GM23338 (cell line): Measurements from ENCODE around the gene COL25A1. TPM values are rescaled to one million over a fixed set of nuclear protein-coding genes. Genes with fewer than 3 reads are reported as not detected.

Experiments
- ATAC-seq: fragments of 200-7000 bp; cut with Tn5 transposase; 3 replicates; pipeline ENCODE4 v1.9.1; 2020
- DNase-seq: peaks from one replicate; pipeline ENCODE4 v3.0.0-alpha.2; 2015; ENCODE audit warnings: low spot score
- H2AFZ ChIP-seq: fragments of 200-600 bp; sonication (generic); 2 replicates; pipeline ENCODE4 v1.8.0; 2016; ENCODE audit warnings: antibody characterized with exemption, mild to moderate bottlenecking, moderate library complexity
- H3F3A ChIP-seq: fragments of 200-600 bp; sonication (generic); replicated peaks from 2 replicates; pipeline ENCODE4 v1.8.0; 2017; ENCODE audit warnings: antibody characterized with exemption, mixed run types, low read depth
- H3K27ac ChIP-seq: fragments of 200-600 bp; sonication (generic); 2 replicates; pipeline ENCODE4 v1.6.1; 2016; ENCODE audit warnings: low read depth
- H3K27me3 ChIP-seq: fragments of 200-600 bp; sonication (generic); 2 replicates; pipeline ENCODE4 v1.8.0; 2016; ENCODE audit warnings: mild to moderate bottlenecking, mixed run types, moderate library complexity; ENCODE audit not compliant: insufficient read depth
- H3K36me3 ChIP-seq: fragments of 200-600 bp; sonication (generic); 2 replicates; pipeline ENCODE4 v1.8.0; 2016; ENCODE audit warnings: mild to moderate bottlenecking; ENCODE audit not compliant: insufficient read depth
- H3K4me1 ChIP-seq: fragments of 200-600 bp; sonication (generic); 2 replicates; pipeline ENCODE4 v1.8.0; 2016; ENCODE audit warnings: mild to moderate bottlenecking, moderate library complexity; ENCODE audit not compliant: insufficient read depth
- H3K4me2 ChIP-seq: fragments of 200-600 bp; sonication (generic); 2 replicates; pipeline ENCODE4 v1.7.1; 2017; ENCODE audit warnings: mixed run types
- H3K4me3 ChIP-seq: fragments of 200-600 bp; sonication (generic); 2 replicates; pipeline ENCODE4 v1.6.1; 2016; ENCODE audit warnings: mixed run types
- H3K79me2 ChIP-seq: fragments of 200-600 bp; sonication (generic); replicated peaks from 2 replicates; pipeline ENCODE4 v1.8.0; 2017; ENCODE audit warnings: mild to moderate bottlenecking; ENCODE audit not compliant: insufficient read depth
- H3K9me2 ChIP-seq: fragments of 200-600 bp; sonication (generic); 2 replicates; pipeline ENCODE4 v1.8.0; 2017; ENCODE audit not compliant: insufficient read depth
- H4K20me1 ChIP-seq: fragments of 200-600 bp; sonication (generic); replicated peaks from 2 replicates; pipeline ENCODE4 v1.8.0; 2017; ENCODE audit warnings: mild to moderate bottlenecking; ENCODE audit not compliant: insufficient read depth
- H3K27ac Mint-ChIP-seq: 2 replicates; pipeline ENCODE4 v1.8.0; 2020; ENCODE audit warnings: inconsistent platforms, mild to moderate bottlenecking, moderate library complexity, mixed read lengths
- H3K27me3 Mint-ChIP-seq: 3 replicates; pipeline ENCODE4 v1.8.0; 2022; ENCODE audit warnings: low read depth, mild to moderate bottlenecking, moderate library complexity, mixed read lengths, inconsistent platforms; ENCODE audit not compliant: insufficient read depth, poor library complexity
- H3K36me3 Mint-ChIP-seq: 3 replicates; pipeline ENCODE4 v1.8.0; 2021; ENCODE audit warnings: low read depth, mild to moderate bottlenecking, inconsistent platforms, moderate library complexity, mixed read lengths
- H3K4me1 Mint-ChIP-seq: 3 replicates; pipeline ENCODE4 v1.8.0; 2020; ENCODE audit warnings: mild to moderate bottlenecking, inconsistent platforms, mixed read lengths
- H3K4me3 Mint-ChIP-seq: 3 replicates; pipeline ENCODE4 v1.8.0; 2021; ENCODE audit warnings: moderate library complexity, mild to moderate bottlenecking, inconsistent platforms, mixed read lengths
- H3K9me3 Mint-ChIP-seq: 3 replicates; pipeline ENCODE4 v1.8.0; 2020; ENCODE audit warnings: moderate library complexity, mild to moderate bottlenecking, inconsistent platforms, mixed read lengths
- EZH2phosphoT487 ChIP-seq: fragments of 200-600 bp; sonication (generic); IDR thresholded peaks from one replicate; pipeline ENCODE4 v1.8.1; 2018; ENCODE audit warnings: antibody characterized with exemption; ENCODE audit not compliant: unreplicated experiment
- JUNB ChIP-seq: IDR thresholded peaks from one replicate; pipeline ENCODE4 v1.6.1; 2016; ENCODE audit warnings: antibody characterized with exemption; ENCODE audit not compliant: unreplicated experiment
- NANOG ChIP-seq: IDR thresholded peaks from 2 replicates; pipeline ENCODE4 v1.6.1; 2016; ENCODE audit warnings: antibody characterized with exemption, borderline replicate concordance
- ZNF331 ChIP-seq: fragments of 250-450 bp; sonication (Bioruptor Pico); IDR thresholded peaks from 2 replicates; pipeline ENCODE4 v1.5.0; 2020; ENCODE audit warnings: low read depth, mild to moderate bottlenecking, moderate library complexity
- ZNF462 ChIP-seq: fragments of 250-450 bp; sonication (Bioruptor Pico); IDR thresholded peaks from 2 replicates; pipeline ENCODE4 v1.5.0; 2020; ENCODE audit warnings: mild to moderate bottlenecking, moderate library complexity
- polyA plus RNA-seq: library from polyadenylated mRNA; unstranded; fragments of >200 nt; fragmentation: Nextera tagmentation; extraction: Ambion mirVana; gene quantifications from 2 replicates; pipeline ENCODE4 v1.2.1, GENCODE V29; 2016
- total RNA-seq: library from RNA; depleted of rRNA; stranded (reverse); fragments of >200 nt; shearing (Covaris generic); gene quantifications from 2 replicates; pipeline ENCODE4 v1.2.3, GENCODE V29; 2014
- TF ChIP-seq, protein P1 (sequence below): IDR thresholded peaks from one replicate; pipeline ENCODE4 v1.6.1; 2018; ENCODE audit warnings: antibody characterized with exemption; ENCODE audit not compliant: unreplicated experiment
- TF ChIP-seq, protein P2 (sequence below): IDR thresholded peaks from 2 replicates; pipeline ENCODE4 v1.6.1; 2016; ENCODE audit warnings: antibody characterized with exemption

The COL25A1 gene
- total and polyA plus RNA-seq, 2 experiments from 2014 or later: 3.9 to 5.6 TPM

- Histone ChIP-seq H2AFZ (no peak overlapping the region), H3K4me2 (no peak overlapping the region), H3K4me3 (no peak overlapping the region), H3K4me1 (no peaks in the 10 kb centered on the region), H3K27ac (no peak overlapping the region), H4K20me1 (no peaks in the 10 kb centered on the region), H3K9me2 (no peaks in the 10 kb centered on the region), H3F3A (no peaks in the 10 kb centered on the region), H3K27me3 (no peaks in the 10 kb centered on the region), H3K36me3 (no peaks in the 10 kb centered on the region), H3K79me2 (no peaks in the 10 kb centered on the region)
- no peak for DNase-seq
- H3K36me3 Mint-ChIP-seq: no peaks in the 10 kb centered on the region
- H3K27me3 Mint-ChIP-seq: no peaks in the 10 kb centered on the region
- H3K9me3 Mint-ChIP-seq: no peaks in the 10 kb centered on the region
- no peak overlapping the region for H3K4me3 Mint-ChIP-seq
- H3K4me1 Mint-ChIP-seq: peaks cover 2% of the 10 kb centered on the region; the same call in 2 of the 3 replicates
- TF ChIP-seq, protein P1, sequence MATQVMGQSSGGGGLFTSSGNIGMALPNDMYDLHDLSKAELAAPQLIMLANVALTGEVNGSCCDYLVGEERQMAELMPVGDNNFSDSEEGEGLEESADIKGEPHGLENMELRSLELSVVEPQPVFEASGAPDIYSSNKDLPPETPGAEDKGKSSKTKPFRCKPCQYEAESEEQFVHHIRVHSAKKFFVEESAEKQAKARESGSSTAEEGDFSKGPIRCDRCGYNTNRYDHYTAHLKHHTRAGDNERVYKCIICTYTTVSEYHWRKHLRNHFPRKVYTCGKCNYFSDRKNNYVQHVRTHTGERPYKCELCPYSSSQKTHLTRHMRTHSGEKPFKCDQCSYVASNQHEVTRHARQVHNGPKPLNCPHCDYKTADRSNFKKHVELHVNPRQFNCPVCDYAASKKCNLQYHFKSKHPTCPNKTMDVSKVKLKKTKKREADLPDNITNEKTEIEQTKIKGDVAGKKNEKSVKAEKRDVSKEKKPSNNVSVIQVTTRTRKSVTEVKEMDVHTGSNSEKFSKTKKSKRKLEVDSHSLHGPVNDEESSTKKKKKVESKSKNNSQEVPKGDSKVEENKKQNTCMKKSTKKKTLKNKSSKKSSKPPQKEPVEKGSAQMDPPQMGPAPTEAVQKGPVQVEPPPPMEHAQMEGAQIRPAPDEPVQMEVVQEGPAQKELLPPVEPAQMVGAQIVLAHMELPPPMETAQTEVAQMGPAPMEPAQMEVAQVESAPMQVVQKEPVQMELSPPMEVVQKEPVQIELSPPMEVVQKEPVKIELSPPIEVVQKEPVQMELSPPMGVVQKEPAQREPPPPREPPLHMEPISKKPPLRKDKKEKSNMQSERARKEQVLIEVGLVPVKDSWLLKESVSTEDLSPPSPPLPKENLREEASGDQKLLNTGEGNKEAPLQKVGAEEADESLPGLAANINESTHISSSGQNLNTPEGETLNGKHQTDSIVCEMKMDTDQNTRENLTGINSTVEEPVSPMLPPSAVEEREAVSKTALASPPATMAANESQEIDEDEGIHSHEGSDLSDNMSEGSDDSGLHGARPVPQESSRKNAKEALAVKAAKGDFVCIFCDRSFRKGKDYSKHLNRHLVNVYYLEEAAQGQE: no peak
- TF ChIP-seq NANOG (no peak), EZH2phosphoT487 (no peak), JUNB (no peak)
- TF ChIP-seq, protein P2, sequence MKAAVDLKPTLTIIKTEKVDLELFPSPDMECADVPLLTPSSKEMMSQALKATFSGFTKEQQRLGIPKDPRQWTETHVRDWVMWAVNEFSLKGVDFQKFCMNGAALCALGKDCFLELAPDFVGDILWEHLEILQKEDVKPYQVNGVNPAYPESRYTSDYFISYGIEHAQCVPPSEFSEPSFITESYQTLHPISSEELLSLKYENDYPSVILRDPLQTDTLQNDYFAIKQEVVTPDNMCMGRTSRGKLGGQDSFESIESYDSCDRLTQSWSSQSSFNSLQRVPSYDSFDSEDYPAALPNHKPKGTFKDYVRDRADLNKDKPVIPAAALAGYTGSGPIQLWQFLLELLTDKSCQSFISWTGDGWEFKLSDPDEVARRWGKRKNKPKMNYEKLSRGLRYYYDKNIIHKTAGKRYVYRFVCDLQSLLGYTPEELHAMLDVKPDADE: no peak
- no peak for ATAC-seq
- no peak overlapping the region for H3K27ac Mint-ChIP-seq
Observed at GRCh38 chr4:109119852-109120251, 182.6 kb downstream of the COL25A1 start.

- no peaks in the 10 kb centered on the region; the same call in 2 of the 3 replicates for H3K4me1 Mint-ChIP-seq
- Histone ChIP-seq H4K20me1 (no peaks in the 10 kb centered on the region), H3K4me2 (no peak overlapping the region), H2AFZ (no peak overlapping the region), H3K9me2 (no peaks in the 10 kb centered on the region), H3K4me1 (no peaks in the 10 kb centered on the region), H3K79me2 (no peaks in the 10 kb centered on the region), H3K27me3 (no peaks in the 10 kb centered on the region), H3K27ac (no peak overlapping the region), H3K36me3 (no peaks in the 10 kb centered on the region), H3F3A (no peaks in the 10 kb centered on the region), H3K4me3 (no peak overlapping the region)
- H3K4me3 Mint-ChIP-seq: no peak overlapping the region
- no peaks in the 10 kb centered on the region for H3K27me3 Mint-ChIP-seq
- no peak overlapping the region for H3K27ac Mint-ChIP-seq
- H3K9me3 Mint-ChIP-seq: no peaks in the 10 kb centered on the region
- H3K36me3 Mint-ChIP-seq: no peaks in the 10 kb centered on the region
- DNase-seq (no peak), ATAC-seq (no peak)
- TF ChIP-seq EZH2phosphoT487: no peak
- TF ChIP-seq, protein P1: no peak
- TF ChIP-seq ZNF462 (CRISPR knock-in tag): no peak
- TF ChIP-seq ZNF331 (CRISPR knock-in tag): no peak
Observed at GRCh38 chr4:109118635-109119034, 183.8 kb downstream of the COL25A1 start.
